ENCODE results near the gene ZNF629.

ZNF629 gene

DNA sequence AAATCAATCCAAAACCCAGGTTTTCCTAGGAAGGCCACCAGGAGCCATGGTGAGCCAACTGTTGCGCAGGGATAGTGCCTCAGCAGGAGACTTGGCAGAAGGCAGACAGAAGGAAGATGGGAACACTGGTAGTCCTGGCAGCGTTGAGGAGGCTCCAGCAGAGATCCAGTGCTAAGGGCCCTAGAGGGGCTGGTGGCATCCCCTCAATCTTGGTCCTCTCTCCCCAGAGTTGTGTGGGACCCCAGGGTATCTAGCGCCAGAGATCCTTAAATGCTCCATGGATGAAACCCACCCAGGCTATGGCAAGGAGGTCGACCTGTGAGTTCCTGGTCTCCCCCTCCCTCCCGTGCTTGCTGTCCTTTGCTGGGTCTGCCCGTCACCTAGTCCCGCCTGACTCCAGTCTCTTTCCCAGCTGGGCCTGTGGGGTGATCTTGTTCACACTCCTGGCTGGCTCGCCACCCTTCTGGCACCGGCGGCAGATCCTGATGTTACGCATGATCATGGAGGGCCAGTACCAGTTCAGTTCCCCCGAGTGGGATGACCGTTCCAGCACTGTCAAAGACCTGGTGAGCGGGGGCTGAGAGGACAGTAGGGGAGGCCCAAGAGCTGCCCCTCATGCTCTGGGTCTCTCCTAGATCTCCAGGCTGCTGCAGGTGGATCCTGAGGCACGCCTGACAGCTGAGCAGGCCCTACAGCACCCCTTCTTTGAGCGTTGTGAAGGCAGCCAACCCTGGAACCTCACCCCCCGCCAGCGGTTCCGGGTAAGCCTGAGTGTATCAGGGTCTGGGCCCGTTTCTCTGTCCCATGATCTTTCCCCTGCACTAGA is 30.8 kb downstream of the ZNF629 start:
- TF ChIP-seq POLR2A (IDR thresholded peaks at IDR 0.05; ENCODE audit: low read depth, low read length) = no peak
- FAIRE-seq (no peak), DNase-seq (ENCODE audit: insufficient read length, low spot score) (no peak)

DNA sequence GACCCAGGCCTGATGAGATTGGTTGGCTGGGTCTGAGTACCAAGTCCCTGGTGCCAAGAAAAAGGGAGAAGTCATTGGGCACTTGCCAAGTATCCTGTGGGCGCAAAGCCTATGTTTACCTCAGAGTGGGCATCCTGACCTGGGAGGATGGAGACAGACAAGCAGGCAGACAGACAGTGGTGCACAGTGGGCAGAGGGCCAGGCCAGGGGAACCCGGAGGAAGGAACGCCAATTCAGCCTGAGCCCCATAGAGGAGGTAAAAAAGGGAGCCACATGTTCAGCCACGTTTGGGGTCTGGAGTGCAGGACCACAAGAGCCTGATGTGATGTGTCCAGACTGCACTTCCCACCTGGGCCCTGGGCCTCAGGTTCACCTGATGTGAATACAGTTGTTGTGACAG is 33.4 kb downstream of the ZNF629 start:
- no peak for DNase-seq (ENCODE audit: insufficient read length, low spot score)
- no peak for FAIRE-seq
- TF ChIP-seq POLR2A (IDR thresholded peaks at IDR 0.05; ENCODE audit: low read depth, low read length) = no peak

DNA sequence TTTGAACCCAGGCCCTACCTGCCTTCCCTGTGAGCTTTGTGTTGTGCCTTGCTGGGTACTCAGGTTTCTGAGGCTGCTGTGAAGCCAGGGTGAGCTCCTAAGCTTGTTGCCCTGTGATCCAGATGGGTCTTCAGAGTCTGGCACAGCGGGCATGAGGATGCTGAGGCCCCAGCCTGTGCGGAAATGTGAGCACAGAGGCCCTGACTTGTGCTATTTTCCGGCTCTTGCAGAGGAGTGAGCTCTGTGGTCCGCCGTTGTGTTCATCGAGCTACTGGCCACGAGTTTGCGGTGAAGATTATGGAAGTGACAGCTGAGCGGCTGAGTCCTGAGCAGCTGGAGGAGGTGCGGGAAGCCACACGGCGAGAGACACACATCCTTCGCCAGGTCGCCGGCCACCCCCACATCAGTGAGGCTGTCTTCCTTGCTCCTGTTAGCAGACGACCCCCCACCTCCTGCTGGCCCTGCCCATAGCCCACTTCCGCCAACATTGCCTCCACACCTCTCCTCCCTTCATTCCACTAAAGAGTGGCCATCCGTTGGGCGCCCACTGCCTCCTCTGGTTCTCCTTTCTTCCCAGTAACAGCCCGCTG is 36.0 kb downstream of the ZNF629 start:
- FAIRE-seq (no peak), DNase-seq (ENCODE audit: insufficient read length, low spot score) (no peak)
- no peak for TF ChIP-seq POLR2A (IDR thresholded peaks at IDR 0.05; ENCODE audit: low read depth, low read length)

DNA sequence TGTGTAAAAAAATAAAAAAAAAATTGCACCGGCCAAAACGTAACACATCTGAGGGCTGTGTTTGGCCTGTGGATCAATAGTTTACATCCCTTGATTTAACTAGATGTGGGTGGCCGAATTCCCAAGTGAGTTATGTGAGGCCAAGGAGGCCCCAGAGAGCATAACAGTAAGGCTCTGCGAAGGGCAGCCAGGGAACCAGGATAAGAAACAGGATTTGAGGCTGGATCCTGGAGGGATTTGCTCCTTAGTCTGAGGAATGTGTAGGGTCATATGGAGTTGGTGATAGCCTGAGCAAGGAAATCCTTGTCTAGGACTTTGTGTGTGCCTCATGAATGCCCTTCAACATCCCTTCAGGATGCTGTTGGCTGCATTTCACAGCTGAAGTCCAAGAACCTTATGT is 36.8 kb downstream of the ZNF629 start:
- no peak for FAIRE-seq
- TF ChIP-seq POLR2A (IDR thresholded peaks at IDR 0.05; ENCODE audit: low read depth, low read length) = no peak
- DNase-seq (ENCODE audit: insufficient read length, low spot score) = no peak

DNA sequence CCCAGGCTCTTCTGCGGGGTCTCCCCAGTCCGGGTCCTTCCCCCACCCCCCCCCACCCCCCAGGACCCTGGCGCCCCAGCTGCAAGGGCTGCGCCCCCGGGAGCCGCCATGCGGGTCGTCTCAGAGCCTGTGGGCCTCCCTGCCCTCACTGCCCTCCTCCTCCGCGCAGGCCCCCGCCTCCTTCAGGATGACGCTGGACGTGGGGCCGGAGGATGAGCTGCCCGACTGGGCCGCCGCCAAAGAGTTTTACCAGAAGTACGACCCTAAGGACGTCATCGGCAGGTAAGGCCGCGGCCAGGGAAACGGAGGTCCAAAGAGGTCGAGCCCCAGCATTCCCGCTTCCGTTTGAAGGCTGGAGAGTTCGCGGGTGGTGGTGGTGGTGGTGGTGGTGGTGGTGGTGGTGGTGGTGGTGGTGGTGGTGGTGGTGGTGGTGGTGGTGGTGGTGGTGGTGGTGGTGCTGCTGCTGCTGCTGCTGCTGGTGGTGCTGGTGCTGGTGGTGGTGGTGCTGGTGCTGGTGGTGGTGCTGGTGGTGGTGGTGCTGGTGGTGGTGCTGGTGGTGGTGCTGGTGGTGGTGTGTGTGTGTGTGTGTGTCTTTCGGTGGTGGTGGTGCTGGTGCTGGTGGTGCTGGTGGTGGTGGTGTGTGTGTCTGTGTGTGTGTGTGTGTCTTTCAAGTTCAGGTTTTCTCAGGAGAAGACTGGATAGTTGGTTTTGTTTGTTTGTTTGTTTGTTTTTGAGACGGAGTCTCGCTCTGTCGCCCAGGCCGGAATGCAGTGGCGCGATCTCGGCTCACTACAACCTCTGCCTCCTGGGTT is 38.2 kb downstream of the ZNF629 start:
- FAIRE-seq (no peak), DNase-seq (ENCODE audit: insufficient read length, low spot score) (no peak)
- no peak for TF ChIP-seq POLR2A (IDR thresholded peaks at IDR 0.05; ENCODE audit: low read depth, low read length)

DNA sequence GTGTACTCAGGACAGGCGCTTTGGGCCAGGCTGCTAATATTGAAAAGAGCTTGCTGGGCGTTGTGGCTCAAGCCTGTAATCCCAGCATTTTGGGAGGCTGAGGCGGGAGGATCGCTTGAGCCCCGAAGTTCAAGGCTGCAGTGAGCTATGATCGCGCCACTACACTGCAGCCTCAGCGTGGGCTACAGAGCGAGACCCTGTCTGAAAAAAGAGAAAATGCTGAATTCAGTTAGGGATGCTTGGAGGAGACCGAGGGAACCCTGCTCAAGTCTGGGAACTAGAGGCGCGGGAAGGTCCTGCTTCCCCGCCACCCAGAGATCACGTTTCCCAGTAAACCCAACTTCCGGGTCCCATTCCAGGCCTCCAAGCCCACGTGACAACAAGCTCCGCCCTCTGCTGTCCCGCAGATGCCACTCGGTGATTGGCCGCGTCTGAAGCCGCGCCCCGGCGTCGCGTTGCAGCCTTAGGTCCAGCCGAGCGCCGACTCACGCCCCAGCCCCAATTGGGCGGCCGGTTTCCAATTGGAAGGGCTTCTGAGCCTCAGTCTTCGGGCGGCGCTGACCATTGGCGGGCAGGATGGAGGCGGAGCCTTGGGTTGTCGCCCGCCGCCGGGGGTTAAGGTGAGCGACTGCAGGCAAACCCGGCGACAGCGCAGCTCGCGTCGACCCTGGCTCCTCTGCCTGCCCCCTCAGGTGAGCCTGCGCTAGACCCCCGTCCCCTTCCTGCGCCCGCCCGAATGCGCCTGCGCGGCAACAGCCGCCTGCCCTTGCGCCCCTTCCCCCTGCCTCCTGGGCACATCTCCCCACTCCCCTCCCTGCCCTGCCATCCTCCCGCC is 39.0 kb downstream of the ZNF629 start, which contains the start of gene PHKG2:
PHKG2 (plus strand) TSS at position 627 of the 835 bp plus-strand sequence. CDS start 396 bp downstream, outside the sequence.
- TF ChIP-seq POLR2A (IDR thresholded peaks at IDR 0.05; ENCODE audit: low read depth, low read length) = peak; percentile 65
- DNase-seq (ENCODE audit: insufficient read length, low spot score) (peak; percentile 96), FAIRE-seq (peak; percentile 82)

DNA sequence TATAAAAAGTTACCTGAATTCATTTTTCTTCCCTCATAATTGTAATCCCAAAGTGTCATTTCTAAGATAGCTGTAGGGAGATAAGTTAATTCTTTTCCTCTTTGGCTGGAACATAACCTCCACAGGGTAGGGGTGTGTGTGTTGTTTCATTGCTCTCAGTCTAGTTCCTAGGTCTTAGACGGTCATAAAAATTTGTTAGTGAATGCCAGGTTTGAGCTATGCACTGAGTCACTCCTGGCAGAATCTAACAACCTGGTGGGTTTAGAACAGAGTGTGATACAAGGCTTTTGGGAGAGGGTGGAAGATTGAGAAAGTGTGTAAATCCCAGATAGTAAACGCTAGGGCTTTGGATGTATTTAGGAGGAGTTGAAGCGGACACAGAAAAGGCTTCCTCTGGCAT is 39.7 kb downstream of the ZNF629 start:
- no peak for TF ChIP-seq POLR2A (IDR thresholded peaks at IDR 0.05; ENCODE audit: low read depth, low read length)
- no peak for FAIRE-seq
- no peak for DNase-seq (ENCODE audit: insufficient read length, low spot score)

DNA sequence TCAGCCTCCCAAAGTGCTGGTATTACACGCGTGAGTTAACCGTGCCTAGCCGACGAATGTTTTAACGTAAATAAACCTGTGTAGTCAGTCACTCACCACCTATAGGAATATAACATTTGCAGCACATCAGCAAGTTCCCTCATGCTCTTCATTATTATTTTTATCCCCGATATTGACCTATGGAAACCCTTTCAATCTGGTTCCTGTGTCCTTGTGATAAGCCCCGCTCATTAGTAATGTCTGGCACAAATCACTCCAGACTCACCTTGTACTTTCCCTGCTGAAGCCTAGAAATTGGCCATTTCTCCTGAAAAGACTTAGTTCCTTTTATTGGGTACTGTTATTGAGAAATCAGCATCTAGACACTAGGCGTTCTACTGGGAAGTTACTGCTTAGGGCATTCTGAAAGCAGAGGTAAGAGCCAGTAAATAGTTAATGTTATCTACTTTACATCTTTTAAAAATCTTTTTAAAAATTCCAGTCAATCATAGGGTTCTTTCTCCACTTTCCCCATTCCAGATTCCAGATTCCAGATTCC is 40.3 kb downstream of the ZNF629 start:
- no peak for FAIRE-seq
- no peak for TF ChIP-seq POLR2A (IDR thresholded peaks at IDR 0.05; ENCODE audit: low read depth, low read length)
- no peak for DNase-seq (ENCODE audit: insufficient read length, low spot score)

DNA sequence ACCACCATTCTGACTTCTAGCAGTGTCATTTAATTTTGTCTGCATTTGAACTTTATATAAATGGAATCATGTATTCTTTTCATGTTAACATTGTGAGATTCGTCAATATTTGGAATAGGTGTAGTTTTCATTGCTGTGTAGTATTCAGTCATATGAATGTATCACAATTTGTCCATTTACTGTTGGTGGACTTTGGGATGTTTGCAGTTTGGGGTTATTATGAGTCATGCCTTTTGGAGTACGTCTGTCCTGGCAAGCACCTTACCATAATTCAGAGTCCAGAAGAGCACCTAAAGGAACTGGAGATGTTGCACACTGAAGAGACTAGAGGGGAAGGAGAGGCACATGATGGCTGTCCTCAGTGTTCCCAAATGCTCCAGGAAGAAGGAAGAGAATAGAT is 41.9 kb downstream of the ZNF629 start:
- FAIRE-seq (no peak), DNase-seq (ENCODE audit: insufficient read length, low spot score) (no peak)
- no peak for TF ChIP-seq POLR2A (IDR thresholded peaks at IDR 0.05; ENCODE audit: low read depth, low read length)

DNA sequence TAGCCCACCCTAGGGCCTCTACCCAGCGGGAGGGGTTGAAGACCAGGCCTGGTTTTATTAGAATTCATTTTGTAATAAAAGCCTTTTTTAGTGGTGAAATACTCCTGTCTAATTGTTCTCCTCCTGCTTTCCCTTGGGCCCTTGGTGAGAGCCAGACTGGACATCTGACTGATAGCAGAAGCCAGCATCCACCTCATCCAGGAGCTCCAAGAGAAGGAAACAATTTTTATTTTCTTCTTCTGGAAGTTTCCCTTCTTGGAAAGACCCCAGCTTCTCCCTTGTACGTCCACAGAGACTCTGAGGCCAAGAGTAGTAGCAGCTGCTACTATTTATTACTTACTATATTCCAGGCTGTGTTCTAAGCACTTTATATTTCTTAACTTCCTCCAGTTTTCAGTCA is 42.8 kb downstream of the ZNF629 start:
- TF ChIP-seq POLR2A (IDR thresholded peaks at IDR 0.05; ENCODE audit: low read depth, low read length) = no peak
- DNase-seq (ENCODE audit: insufficient read length, low spot score) = no peak
- no peak for FAIRE-seq

DNA sequence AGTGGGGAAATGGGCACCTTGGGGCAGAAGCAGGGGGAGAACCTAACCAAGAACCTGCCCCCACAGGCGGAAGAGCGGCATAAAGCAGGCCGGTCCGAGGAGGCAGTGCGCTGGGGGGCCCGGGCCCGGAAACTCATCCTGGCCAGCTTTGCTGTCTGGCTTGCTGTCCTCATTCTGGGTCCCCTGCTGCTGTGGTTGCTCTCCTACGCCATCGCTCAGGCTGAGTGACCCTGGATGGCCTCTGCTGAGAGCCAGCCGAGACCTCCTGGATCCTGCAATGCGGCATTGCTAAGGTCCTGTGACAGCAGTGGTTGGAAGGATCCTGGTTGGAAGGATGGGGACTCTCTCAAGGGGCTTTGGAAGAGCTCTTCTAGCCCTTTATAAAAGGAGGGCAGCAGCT is 43.3 kb downstream of the ZNF629 start:
- no peak for FAIRE-seq
- TF ChIP-seq POLR2A (IDR thresholded peaks at IDR 0.05; ENCODE audit: low read depth, low read length) = no peak

DNA sequence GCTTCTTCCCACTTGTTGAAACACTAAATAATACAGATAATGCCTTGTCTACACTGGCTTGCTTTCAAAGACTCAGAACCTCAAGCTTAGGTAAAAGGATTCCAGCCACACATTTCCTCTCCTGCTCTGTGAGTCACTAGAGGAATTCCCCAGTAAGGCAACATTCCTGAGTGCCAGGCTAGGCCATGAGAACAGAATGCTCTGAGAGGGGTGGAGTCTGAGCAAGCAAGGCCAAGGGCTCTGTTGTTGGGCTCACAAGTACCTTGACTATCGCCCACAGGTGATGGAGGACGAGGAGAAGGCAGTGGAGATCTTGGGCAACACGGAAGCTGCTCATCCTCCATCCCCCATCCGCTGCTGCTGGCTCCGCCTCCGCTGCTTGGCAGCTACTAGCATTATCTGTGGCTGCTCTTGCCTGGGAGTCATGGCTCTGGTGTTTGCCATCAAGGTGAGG is 45.5 kb downstream of the ZNF629 start:
- peak; percentile 86 for DNase-seq (ENCODE audit: insufficient read length, low spot score)
- peak; percentile 91 for FAIRE-seq
- TF ChIP-seq POLR2A (IDR thresholded peaks at IDR 0.05; ENCODE audit: low read depth, low read length) = no peak

More for the DNA sequence above, 43.3 kb downstream of the ZNF629 start:
- no peak for DNase-seq (ENCODE audit: insufficient read length, low spot score)

Data from H54 (cell line).